Cardiac muscle cell (in vitro differentiated cells and primary cell): ENCODE results near the gene RPS6KA4. TPM values are rescaled to one million over a fixed set of nuclear protein-coding genes. Genes with fewer than 3 reads are reported as not detected.

Source experiments
- DNase-seq, 2 donors: peaks; one replicate each; pipeline versions ENCODE4 v3.0.0 to v3.0.0-alpha.2; 2010 to 2017; ENCODE audit warnings: low read depth in 1 of 2, low spot score in 1 of 2
- H3K27ac ChIP-seq: fragments of 200-600 bp; sonication (generic); 2 replicates; pipeline ENCODE4 v1.5.1; 2016
- H3K27me3 ChIP-seq: fragments of 200-600 bp; sonication (generic); 2 replicates; pipeline ENCODE4 v1.6.0; 2016; ENCODE audit warnings: control low read depth
- H3K36me3 ChIP-seq: fragments of 200-600 bp; sonication (generic); 2 replicates; pipeline ENCODE4 v1.5.1; 2016; ENCODE audit warnings: control low read depth
- H3K4me1 ChIP-seq: fragments of 200-600 bp; sonication (generic); 2 replicates; pipeline ENCODE4 v1.8.1; 2017; ENCODE audit warnings: low read depth, mild to moderate bottlenecking, mixed run types
- H3K4me3 ChIP-seq: fragments of 200-600 bp; sonication (generic); 2 replicates; pipeline ENCODE4 v1.5.1; 2016; ENCODE audit warnings: mild to moderate bottlenecking
- H3K9me3 ChIP-seq: fragments of 200-600 bp; sonication (generic); 2 replicates; pipeline ENCODE4 v1.5.1; 2017; ENCODE audit warnings: low read depth, mild to moderate bottlenecking, control low read depth
- CTCF ChIP-seq: IDR thresholded peaks from 2 replicates; pipeline ENCODE4 v1.5.1; 2012; ENCODE audit warnings: low read depth, mild to moderate bottlenecking, low read length
- polyA plus RNA-seq: library from polyadenylated mRNA; unstranded; fragments of >200 nt; fragmentation: Nextera tagmentation; extraction: Ambion mirVana; gene quantifications from 2 replicates; pipeline ENCODE4 v1.2.1, GENCODE V29; 2016
- total RNA-seq: library from RNA; depleted of rRNA; stranded (reverse); fragments of >200 nt; gene quantifications from 2 replicates; pipeline ENCODE4 v1.2.3, GENCODE V29; 2016

Gene RPS6KA4
- total and polyA plus RNA-seq, 2 experiments from 2014 or later = 22.3 to 28.2 TPM

- no peaks in the 10 kb centered on the region for H3K36me3 ChIP-seq
- H3K27ac ChIP-seq = no peak overlapping the region
- no peak overlapping the region for H3K4me3 ChIP-seq
- no peak for DNase-seq
- H3K4me1 ChIP-seq = peaks cover 4% of the 10 kb centered on the region
- no peaks in the 10 kb centered on the region for H3K9me3 ChIP-seq
- H3K27me3 ChIP-seq = no peaks in the 10 kb centered on the region
- no peak for TF ChIP-seq CTCF
Measured at GRCh38 chr11:64349404-64349803, 9.6 kb upstream of the RPS6KA4 start.

GRCh38 chr11:64351136-64351631 lies 7.8 kb upstream of the RPS6KA4 start:
- Histone ChIP-seq H3K27ac (no peak overlapping the region), H3K4me3 (no peak overlapping the region), H3K9me3 (no peaks in the 10 kb centered on the region), H3K4me1 (peaks cover 9% of the 10 kb centered on the region), H3K27me3 (no peaks in the 10 kb centered on the region), H3K36me3 (no peaks in the 10 kb centered on the region)
- TF ChIP-seq CTCF = no peak
- no peak for DNase-seq

DNA sequence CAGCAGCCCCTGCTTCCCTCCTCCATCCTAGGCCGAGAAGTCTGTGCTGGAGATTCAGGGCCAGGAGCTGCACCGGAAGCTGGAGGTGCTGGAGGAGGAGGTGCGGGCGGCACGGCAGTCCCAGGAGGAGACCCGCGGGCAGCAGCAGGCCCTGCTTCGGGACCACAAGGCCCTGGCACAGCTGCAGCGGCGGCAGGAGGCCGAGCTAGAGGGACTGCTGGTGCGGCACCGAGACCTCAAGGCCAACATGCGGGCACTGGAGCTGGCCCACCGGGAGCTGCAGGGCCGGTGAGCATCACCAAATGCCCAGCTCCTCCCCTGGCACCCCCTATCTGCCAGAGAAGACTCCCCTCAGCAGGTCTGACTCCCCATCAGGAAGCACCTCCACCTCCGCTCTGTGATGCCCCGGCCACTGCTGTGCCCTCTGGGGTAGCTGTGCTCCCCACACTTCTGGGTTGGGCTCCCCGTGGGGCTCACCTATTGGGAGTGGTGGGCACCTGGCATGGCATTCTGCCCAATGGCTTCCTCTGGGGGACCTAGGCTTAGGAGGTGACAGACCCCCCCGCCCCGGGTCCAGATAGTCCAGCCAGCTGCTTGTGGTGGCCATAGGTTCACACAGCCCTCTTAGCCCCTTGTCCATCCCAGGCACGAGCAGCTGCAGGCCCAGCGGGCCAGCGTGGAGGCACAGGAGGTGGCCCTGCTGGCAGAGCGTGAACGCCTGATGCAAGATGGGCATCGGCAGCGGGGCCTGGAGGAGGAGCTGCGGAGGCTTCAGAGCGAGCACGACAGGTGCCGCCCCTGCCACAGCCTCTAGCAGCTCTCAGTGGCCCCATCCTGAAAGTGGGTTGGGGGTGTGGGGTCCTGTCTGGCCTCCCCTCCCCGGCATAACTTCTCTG lies 6.6 kb upstream of the RPS6KA4 start:
- Histone ChIP-seq H3K4me1 (peaks cover 13% of the 10 kb centered on the region), H3K36me3 (no peaks in the 10 kb centered on the region), H3K9me3 (no peaks in the 10 kb centered on the region), H3K27me3 (no peaks in the 10 kb centered on the region), H3K27ac (no peak overlapping the region), H3K4me3 (no peak overlapping the region)
- DNase-seq = no peak
- no peak for TF ChIP-seq CTCF

GRCh38 chr11:64352995-64353714 lies 5.8 kb upstream of the RPS6KA4 start:
- Histone ChIP-seq H3K36me3 (no peaks in the 10 kb centered on the region), H3K4me3 (no peak overlapping the region), H3K4me1 (peaks cover 19% of the 10 kb centered on the region), H3K27ac (no peak overlapping the region), H3K9me3 (no peaks in the 10 kb centered on the region), H3K27me3 (no peaks in the 10 kb centered on the region)
- no peak for DNase-seq
- no peak for TF ChIP-seq CTCF

DNA sequence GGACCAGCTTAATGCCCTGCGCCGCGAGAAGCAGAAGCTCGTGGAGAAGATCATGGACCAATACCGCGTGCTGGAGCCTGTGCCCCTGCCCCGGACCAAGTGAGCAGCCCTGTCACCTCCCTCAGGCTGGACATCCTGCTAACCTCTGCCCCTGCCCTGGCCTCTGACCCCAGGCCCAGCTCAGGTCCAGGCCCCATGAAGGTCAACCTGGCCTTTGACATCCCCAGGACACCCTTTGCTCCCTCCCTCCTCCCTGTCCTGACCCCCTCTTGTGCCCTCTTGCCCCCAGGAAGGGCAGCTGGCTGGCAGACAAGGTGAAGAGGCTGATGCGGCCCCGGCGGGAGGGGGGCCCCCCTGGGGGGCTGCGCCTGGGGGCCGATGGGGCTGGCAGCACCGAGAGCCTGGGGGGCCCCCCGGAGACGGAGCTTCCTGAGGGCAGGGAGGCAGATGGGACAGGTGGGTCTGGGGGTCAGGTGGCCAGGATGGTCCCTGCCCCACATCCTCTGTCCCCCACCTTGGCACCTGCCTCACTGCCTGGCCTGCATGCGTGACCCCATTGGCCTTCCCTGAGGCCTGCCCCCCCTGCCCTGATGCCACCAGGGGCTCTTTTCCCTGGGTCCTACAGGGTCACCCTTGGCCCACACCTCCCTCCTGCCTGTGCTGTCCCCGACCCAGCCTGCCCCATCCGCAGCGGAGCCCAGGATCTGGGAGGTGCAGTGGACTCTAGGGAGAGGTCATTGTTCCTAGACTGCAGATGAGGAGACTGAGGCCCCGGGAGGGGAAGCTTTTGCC lies 5.1 kb upstream of the RPS6KA4 start:
- H3K4me1 ChIP-seq = peaks cover 22% of the 10 kb centered on the region
- no peaks in the 10 kb centered on the region for H3K27me3 ChIP-seq
- no peaks in the 10 kb centered on the region for H3K9me3 ChIP-seq
- no peak overlapping the region for H3K27ac ChIP-seq
- TF ChIP-seq CTCF = no peak
- no peak overlapping the region for H3K4me3 ChIP-seq
- no peak for DNase-seq
- no peaks in the 10 kb centered on the region for H3K36me3 ChIP-seq
